Cardiac fibroblast (primary cell): ENCODE data around the gene OGFR.

ENCODE experiments used
- DNase-seq, 2 donors: peaks; one replicate each; pipeline versions ENCODE4 v3.0.0 to v3.0.0-alpha.2; 2010; ENCODE audit warnings: low read depth in 2 of 2
- H3K4me3 ChIP-seq, 2 donors: replicated peaks in 1 of 2; 1 replicate in 1 of 2; 2 replicates in 1 of 2; pipeline ENCODE4 v1.5.1; 2011; ENCODE audit warnings: low read depth in 2 of 2, low read length in 2 of 2, mild to moderate bottlenecking in 2 of 2, moderate library complexity in 1 of 2
- CTCF ChIP-seq: IDR thresholded peaks from one replicate; pipeline ENCODE4 v1.5.1; 2011; ENCODE audit warnings: low read depth, mild to moderate bottlenecking, low read length, inconsistent platforms

OGFR gene

GRCh38 chr20:62831361-62831788, 26.7 kb downstream of the OGFR start:
- H3K4me3 ChIP-seq, result no peak overlapping the region
- TF ChIP-seq CTCF, result no peak
- DNase-seq, result no peak

GRCh38 chr20:62831854-62832211, 27.2 kb downstream of the OGFR start:
- DNase-seq, result no peak
- no peak overlapping the region for H3K4me3 ChIP-seq
- TF ChIP-seq CTCF, result no peak

- no peak overlapping the region for H3K4me3 ChIP-seq
- DNase-seq, result no peak
- TF ChIP-seq CTCF, result no peak
Measured at GRCh38 chr20:62832212-62832922, 27.7 kb downstream of the OGFR start.

DNA sequence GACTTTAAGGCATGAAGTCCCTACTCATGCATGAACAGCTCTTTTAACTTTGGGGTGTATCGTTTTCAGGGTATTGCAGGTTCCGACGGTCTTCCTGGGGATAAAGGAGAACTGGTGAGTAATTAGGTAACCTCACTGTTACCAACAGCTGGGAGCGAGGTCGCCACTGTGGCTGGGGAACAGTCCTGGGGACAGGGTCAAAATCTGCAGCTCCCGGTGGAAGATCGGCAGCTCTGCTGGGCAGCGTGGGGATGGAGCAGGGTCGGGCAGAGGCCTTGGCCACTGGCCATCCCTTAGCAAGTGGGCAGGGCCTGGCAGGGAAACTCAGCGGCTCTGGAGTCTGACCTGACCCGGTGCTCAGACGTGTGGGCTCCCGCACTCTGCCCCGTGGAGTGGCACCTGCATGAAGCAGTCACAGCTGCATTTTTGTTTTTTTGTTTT, 28.3 kb downstream of the OGFR start:
- TF ChIP-seq CTCF, result no peak
- DNase-seq, result no peak
- H3K4me3 ChIP-seq, result no peak overlapping the region

DNA sequence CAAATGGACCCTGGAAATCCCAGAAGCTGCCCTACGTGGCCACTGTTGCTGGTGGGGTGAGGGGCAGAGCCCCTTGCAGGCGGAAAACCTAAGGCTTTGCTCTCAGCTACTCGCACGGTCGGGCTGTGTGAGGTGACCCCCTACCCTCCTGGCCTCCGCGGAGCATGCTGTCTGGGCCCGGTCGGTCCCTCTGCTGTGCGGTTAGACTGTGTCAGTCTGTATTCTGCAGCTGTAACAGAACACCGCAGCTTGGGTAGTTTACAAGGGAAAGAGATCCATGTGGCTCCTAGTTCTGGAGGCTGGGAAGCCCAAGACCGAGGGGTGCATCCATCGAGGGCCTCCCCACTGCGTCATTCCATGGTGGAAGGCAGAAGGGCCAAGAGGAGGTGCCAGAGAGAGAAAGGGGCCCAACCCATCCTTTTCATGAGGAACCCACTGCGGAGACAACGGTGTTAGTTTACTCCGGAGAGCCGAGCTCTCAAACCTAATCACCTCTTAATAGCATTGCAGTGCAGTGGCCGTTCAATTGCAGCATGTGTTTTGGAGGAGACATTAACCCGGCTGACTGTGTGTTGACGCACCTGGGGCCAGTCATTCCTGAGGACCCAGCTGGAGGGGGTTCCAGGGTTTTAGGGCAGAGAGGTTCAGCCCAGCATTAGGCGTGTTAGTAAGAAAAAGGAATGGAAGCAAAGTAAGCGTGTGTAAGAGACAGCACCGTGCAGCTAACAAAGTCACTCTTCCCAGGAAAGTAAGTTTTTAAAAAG, 30.5 kb downstream of the OGFR start:
- H3K4me3 ChIP-seq, result no peak overlapping the region
- no peak for DNase-seq
- no peak for TF ChIP-seq CTCF

DNA sequence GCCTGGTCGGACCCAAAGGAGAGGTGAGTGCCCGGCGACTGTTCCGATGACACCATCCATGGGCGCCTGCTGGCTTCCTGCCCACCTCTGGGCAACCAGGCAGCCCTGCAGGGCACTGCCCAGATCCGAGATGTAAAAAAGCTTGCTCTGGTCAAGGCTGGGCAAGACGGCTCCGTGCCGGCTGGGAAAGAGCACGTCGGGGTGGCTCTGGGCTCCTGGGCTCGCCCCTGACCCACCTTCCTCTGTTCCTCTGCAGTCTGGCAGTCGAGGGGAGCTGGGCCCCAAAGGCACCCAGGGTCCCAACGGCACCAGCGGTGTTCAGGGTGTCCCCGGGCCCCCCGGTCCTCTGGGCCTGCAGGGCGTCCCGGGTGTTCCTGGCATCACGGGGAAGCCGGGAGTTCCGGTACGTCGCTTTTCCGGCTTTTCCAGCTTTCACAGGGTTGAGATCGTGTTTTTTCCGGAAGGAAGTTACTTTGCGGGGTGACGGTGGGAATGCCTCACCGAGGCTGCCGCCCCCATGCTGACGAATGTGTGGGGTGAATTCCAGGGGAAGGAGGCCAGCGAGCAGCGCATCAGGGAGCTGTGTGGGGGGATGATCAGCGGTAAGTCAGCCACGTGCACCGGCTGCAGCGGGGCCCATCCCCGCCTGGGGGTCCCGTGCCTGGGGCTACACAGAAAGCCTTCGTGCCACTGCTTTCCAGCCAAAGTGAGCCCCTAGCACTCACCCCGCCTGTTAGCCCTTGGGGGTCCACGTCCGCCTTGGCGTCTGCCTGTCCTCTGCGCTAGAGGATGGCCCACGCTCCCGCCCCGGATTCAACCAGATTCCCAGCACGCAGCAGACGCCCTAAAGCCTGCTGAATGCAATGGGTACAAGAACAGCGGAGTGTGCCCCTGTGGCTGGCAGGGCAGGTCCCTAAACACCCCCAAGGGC, 31.6 kb downstream of the OGFR start:
- no peak overlapping the region for H3K4me3 ChIP-seq
- DNase-seq, result no peak

More for the DNA sequence above, 31.6 kb downstream of the OGFR start:
- TF ChIP-seq CTCF, result no peak
